D721Med (cell line): ENCODE data around the gene PIGU.
A peak's percentile ranks its signal among the peaks of the same experiment; 100 is the strongest.

ENCODE experiments used
- DNase-seq: peaks from one replicate; pipeline ENCODE4 v3.0.0; 2011; ENCODE audit warnings: low spot score; ENCODE audit not compliant: insufficient read length
- FAIRE-seq: peaks from 2 replicates; lab custom pipeline; 2011; peaks lifted over from hg19 to GRCh38; lab: Jason Lieb, UNC
- CTCF ChIP-seq: IDR thresholded peaks from 2 replicates; pipeline ENCODE4 v1.5.1; 2012; ENCODE audit warnings: mild to moderate bottlenecking, control low read depth; ENCODE audit not compliant: insufficient read depth; ENCODE audit errors: missing control alignments

The PIGU gene

DNA sequence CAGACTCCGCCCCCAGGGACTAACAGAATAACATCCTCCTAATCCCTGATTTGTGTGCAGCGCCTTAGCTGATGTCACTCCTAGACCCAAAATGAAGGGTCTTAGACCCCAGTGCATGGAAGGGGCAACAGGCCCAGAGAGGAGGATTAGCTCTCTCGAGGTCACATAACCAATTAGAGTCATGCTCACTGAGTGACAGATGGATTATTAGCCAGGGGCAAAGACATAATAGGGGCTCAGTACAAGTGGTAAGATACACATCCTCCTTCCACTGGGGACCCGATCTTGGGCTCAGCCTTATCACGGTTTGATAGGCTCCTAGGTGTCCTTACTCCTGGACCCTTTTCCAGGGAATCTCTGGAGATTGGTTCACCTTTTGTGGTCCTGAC is 28.1 kb upstream of the PIGU start:
- DNase-seq (no peak), FAIRE-seq (no peak)

DNA sequence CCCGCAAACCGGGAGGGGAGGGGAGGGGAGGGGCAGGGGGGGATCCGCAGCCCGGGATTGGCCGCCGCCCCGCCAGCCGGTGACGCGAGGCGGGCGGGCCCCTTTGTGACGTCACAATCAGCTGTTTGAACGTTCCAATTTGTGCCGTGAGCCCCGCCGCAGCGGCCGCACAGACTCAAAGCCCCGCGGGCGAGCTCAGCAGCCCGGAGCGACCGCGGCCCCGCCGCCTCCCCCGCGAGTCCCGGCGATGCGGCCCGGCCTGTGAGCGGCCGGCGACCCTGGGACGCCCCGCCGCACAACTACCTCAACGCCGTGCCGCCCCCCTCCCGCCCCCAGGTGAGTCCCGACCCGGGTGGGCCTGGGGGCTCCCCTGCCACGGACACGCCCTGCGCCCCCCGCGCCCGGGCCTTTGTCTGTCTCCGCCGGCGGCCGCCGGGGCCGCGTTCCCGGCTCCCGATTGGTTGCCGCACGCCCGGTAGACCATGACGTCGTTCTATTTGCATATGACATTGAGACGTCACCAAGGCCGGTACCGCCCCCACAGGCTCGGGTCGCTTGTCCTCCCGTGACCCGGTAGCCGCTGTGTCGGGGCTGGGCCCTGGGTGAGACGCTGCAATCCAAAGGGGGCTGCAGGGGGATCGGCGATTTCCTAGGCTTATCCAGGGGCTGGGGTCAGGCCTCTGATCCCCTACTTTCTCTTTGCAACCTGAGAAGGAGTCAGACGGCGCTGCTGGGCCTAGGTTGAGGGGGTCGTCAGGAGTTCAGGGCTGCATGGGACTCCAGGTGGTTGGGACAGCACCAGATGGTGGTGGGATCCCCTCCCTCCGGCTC is 27.5 kb upstream of the PIGU start, which contains the start of gene TP53INP2:
Gene TP53INP2, plus strand, starts transcription at position 168 of the 831 bp plus-strand sequence. CDS start 4,396 bp downstream, outside the sequence.
- FAIRE-seq (no peak), DNase-seq (peak; percentile 48)
- no peak for TF ChIP-seq CTCF

More for the DNA sequence above, 28.1 kb upstream of the PIGU start:
- TF ChIP-seq CTCF: no peak

GRCh38 chr20:34703424-34704176 is 26.7 kb upstream of the PIGU start:
- no peak for FAIRE-seq
- no peak for DNase-seq
- no peak for TF ChIP-seq CTCF

DNA sequence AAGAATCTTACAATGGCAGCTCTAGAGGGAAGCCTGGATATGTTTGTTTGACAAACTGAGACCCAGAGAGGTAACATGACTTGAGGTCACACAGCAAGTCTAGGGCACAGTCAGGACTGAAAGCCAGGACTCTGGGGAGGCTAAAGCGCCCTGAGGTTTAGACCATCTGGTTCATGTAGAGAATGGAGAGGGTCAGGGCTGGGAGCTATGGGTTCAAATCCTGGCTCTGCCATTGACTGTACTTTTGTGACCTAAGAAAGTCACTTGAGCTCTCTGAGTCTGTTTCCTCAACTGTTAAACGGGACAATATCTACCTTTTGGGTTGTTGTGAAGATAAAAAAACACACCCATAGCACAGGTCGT is 26.1 kb upstream of the PIGU start:
- FAIRE-seq: no peak
- no peak for DNase-seq
- TF ChIP-seq CTCF: no peak

DNA sequence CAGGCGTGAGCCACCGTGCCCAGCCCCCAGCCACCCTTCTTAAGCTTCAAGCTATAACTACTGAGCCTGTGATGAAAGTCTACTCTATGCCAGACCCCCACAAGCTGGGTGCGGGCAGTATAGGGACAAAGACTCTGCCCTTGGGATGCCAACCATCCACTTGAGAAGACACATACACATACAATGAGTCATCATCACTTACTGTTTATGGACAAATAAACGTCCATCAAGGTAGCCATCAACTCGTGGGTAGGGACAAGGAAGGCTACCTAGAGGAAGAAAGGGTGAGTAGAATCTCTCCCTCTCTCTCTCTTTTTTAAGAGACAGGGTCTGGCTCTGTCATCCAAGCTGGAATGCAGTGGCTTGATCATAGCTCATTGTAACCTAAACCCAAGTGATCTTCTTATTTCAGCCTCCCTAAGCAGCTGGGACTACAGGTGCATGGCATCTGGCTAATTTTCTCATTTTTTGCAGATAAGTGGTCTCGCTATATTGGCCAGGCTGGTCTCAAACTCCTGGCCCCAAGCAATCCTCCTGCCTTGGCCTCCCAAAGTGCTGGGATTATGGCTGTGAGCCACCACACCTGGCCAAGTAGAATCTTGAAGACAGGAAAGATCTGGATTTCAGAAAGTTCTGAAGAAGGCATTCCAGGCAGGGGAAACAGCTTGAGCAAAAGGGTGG is 24.7 kb upstream of the PIGU start:
- FAIRE-seq: no peak
- DNase-seq: no peak
- TF ChIP-seq CTCF: no peak

GRCh38 chr20:34693414-34693813 is 16.5 kb upstream of the PIGU start:
- FAIRE-seq: no peak
- no peak for TF ChIP-seq CTCF

More at GRCh38 chr20:34693414-34693813, 16.5 kb upstream of the PIGU start:
- DNase-seq: no peak
